Measurements from ENCODE around the gene CRABP2. TPM values are rescaled to one million over a fixed set of nuclear protein-coding genes. Genes with fewer than 3 reads are reported as not detected.

Gene CRABP2
- total and polyA plus RNA-seq, 2 of the 13 experiments (the other 11 are each of a cell fraction or from before 2014, with no cell fraction given): 0.40 to 0.60 TPM

GRCh38 chr1:156751757-156752481 lies 46.5 kb upstream of the CRABP2 start (continued):
- peak; percentile 59; the same call in 1 of the 2 replicates for TF ChIP-seq SP5 (CRISPR knock-in tag; IDR thresholded peaks at IDR 0.05; ENCODE audit: borderline replicate concordance, low read depth)
- peak; percentile 65 for TF ChIP-seq HNRNPLL (IDR thresholded peaks at IDR 0.05; ENCODE audit: low read depth, low read length, poor library complexity, severe bottlenecking)
- peak; percentile 64; the same call in 1 of the 2 replicates for TF ChIP-seq ZNF589 (CRISPR knock-in tag; conservative IDR thresholded peaks at IDR 0.05)
- no peak for TF ChIP-seq AHDC1 (CRISPR knock-in tag; IDR thresholded peaks at IDR 0.05; ENCODE audit: borderline replicate concordance)
- peak; percentile 81 for TF ChIP-seq SALL1 (CRISPR knock-in tag; IDR thresholded peaks at IDR 0.05)
- no peak for TF ChIP-seq ZNF354B (CRISPR knock-in tag; IDR thresholded peaks at IDR 0.05)
- 0 out of 2 replicates have a peak, but pooled peaks have one; percentile 52 for TF ChIP-seq ZNF441 (CRISPR knock-in tag; IDR thresholded peaks at IDR 0.05; ENCODE audit: borderline replicate concordance)
- peak; percentile 64; the same call in 1 of the 2 replicates for TF ChIP-seq ZBTB7B (CRISPR knock-in tag; IDR thresholded peaks at IDR 0.05)
- 0 out of 2 replicates have a peak, but pooled peaks have one; percentile 27 for TF ChIP-seq ZNF740 (CRISPR knock-in tag; IDR thresholded peaks at IDR 0.05)
- peak; percentile 53; the same call in 1 of the 2 replicates for TF ChIP-seq ZNF431 (CRISPR knock-in tag; IDR thresholded peaks at IDR 0.05; ENCODE audit: borderline replicate concordance, low read depth)
- 0 out of 2 replicates have a peak, but pooled peaks have one; percentile 24 for TF ChIP-seq ZNF446 (CRISPR knock-in tag; IDR thresholded peaks at IDR 0.05)
- TF ChIP-seq, protein P1, sequence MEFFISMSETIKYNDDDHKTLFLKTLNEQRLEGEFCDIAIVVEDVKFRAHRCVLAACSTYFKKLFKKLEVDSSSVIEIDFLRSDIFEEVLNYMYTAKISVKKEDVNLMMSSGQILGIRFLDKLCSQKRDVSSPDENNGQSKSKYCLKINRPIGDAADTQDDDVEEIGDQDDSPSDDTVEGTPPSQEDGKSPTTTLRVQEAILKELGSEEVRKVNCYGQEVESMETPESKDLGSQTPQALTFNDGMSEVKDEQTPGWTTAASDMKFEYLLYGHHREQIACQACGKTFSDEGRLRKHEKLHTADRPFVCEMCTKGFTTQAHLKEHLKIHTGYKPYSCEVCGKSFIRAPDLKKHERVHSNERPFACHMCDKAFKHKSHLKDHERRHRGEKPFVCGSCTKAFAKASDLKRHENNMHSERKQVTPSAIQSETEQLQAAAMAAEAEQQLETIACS (CRISPR knock-in tag; IDR thresholded peaks at IDR 0.05): peak; percentile 66; the same call in 1 of the 2 replicates
- 0 out of 2 replicates have a peak, but pooled peaks have one; percentile 37 for TF ChIP-seq ZSCAN22 (CRISPR knock-in tag; IDR thresholded peaks at IDR 0.05)
- peak; percentile 14; the same call in 1 of the 2 replicates for TF ChIP-seq TFAP4 (IDR thresholded peaks at IDR 0.05; ENCODE audit: borderline replicate concordance, low read depth)
- TF ChIP-seq POLR2G (IDR thresholded peaks at IDR 0.05; ENCODE audit: low read depth, low read length): peak; percentile 82
